ENCODE data around the gene MSMO1. TPM values are rescaled to one million over a fixed set of nuclear protein-coding genes. Genes with fewer than 3 reads are reported as not detected.
"Not testable (repeated sequence)": the region's sequence is repeated elsewhere in the genome, so short reads cannot be mapped to it uniquely, and the experiment has no call there.

The MSMO1 gene
- total RNA-seq, 1 donor from 2014 or later: 51.8 TPM

GRCh38 chr4:165330666-165331065 is 3.2 kb downstream of the MSMO1 start:
- H3K36me3 Mint-ChIP-seq: no peaks in the 10 kb centered on the region
- TF ChIP-seq CTCF (IDR thresholded peaks at IDR 0.05; ENCODE audit: unreplicated experiment): no peak
- DNase-seq (ENCODE audit: low spot score in 2 of 2, unreplicated experiment in 2 of 2): no peak
- H3K27me3 Mint-ChIP-seq (ENCODE audit: low read depth): no peaks in the 10 kb centered on the region
- peak overlapping the region; percentile 76 for H3K27ac Mint-ChIP-seq
- no peaks in the 10 kb centered on the region for H3K9me3 Mint-ChIP-seq
- H3K4me1 Mint-ChIP-seq: peaks cover 47% of the 10 kb centered on the region
- H3K4me3 Mint-ChIP-seq: peak overlapping the region; percentile 61

GRCh38 chr4:165331359-165331758 is 3.9 kb downstream of the MSMO1 start:
- TF ChIP-seq CTCF (IDR thresholded peaks at IDR 0.05; ENCODE audit: unreplicated experiment): no peak
- Mint-ChIP-seq H3K4me1 (peaks cover 40% of the 10 kb centered on the region), H3K27ac (peak overlapping the region; percentile 64), H3K27me3 (ENCODE audit: low read depth) (no peaks in the 10 kb centered on the region), H3K36me3 (no peaks in the 10 kb centered on the region), H3K9me3 (no peaks in the 10 kb centered on the region), H3K4me3 (peak overlapping the region; percentile 61)
- no peak for DNase-seq (ENCODE audit: low spot score in 2 of 2, unreplicated experiment in 2 of 2)

DNA sequence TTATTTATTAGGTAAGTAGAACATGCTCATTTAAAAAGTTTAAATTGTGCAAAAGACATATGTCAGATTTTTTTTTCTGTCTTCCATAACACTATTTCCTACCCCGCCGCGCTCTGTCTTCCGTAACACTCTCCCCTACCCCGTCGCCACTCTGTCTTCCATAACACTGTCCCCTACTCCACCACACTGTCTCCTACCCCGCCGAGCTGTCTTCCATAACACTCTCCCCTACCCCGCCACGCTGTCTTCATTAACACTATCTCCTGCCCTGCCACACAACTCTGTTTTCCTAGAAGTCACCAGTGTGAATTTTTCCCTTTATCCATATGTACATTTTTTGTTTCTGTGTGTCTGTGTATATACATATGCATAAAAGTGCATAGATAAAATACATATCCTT is 4.4 kb downstream of the MSMO1 start:
- H3K9me3 Mint-ChIP-seq: no peaks in the 10 kb centered on the region
- no peak for DNase-seq (ENCODE audit: low spot score in 2 of 2, unreplicated experiment in 2 of 2)
- no peaks in the 10 kb centered on the region for H3K36me3 Mint-ChIP-seq
- peak overlapping the region; percentile 68 for H3K27ac Mint-ChIP-seq
- H3K4me1 Mint-ChIP-seq: peaks cover 39% of the 10 kb centered on the region
- H3K4me3 Mint-ChIP-seq: peak overlapping the region; percentile 61
- TF ChIP-seq CTCF (IDR thresholded peaks at IDR 0.05; ENCODE audit: unreplicated experiment): no peak
- H3K27me3 Mint-ChIP-seq (ENCODE audit: low read depth): no peaks in the 10 kb centered on the region

GRCh38 chr4:165332502-165332901 is 5.0 kb downstream of the MSMO1 start:
- H3K27me3 Mint-ChIP-seq (ENCODE audit: low read depth): no peaks in the 10 kb centered on the region
- peak overlapping the region; percentile 61 for H3K4me3 Mint-ChIP-seq
- H3K27ac Mint-ChIP-seq: peak overlapping the region; percentile 68
- no peak for DNase-seq (ENCODE audit: low spot score in 2 of 2, unreplicated experiment in 2 of 2)
- no peak for TF ChIP-seq CTCF (IDR thresholded peaks at IDR 0.05; ENCODE audit: unreplicated experiment)
- no peaks in the 10 kb centered on the region for H3K9me3 Mint-ChIP-seq
- peaks cover 2% of the 10 kb centered on the region for H3K36me3 Mint-ChIP-seq
- H3K4me1 Mint-ChIP-seq: peaks cover 39% of the 10 kb centered on the region

DNA sequence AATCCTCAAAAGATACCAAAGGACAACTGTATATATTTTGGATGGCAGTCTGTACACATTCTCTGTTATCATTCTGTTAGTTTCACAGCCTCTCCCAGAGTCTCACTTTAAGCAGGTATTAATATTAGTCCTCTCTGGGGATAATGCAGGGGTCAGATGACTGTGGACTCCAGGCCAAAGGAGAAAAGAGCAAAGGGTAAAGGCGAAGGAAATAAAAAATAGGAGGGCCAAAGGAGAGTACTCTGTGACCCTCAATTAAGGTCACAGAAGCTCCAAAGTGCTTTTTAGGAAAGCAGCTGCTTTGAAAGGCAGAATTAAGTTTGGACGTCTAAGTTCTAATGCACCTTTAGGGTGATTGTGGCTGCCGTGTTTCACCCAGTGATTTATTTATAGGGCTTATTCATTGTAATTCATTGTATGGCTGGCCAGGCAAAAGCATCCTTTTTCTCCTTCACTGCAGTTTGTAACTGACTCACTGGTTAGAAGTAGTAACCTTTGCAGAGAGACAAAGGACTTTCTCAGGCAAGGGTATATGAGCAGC is 7.8 kb downstream of the MSMO1 start:
- H3K36me3 Mint-ChIP-seq: peaks cover 8% of the 10 kb centered on the region
- TF ChIP-seq CTCF (IDR thresholded peaks at IDR 0.05; ENCODE audit: unreplicated experiment): no peak
- H3K4me3 Mint-ChIP-seq: no peak overlapping the region

DNA sequence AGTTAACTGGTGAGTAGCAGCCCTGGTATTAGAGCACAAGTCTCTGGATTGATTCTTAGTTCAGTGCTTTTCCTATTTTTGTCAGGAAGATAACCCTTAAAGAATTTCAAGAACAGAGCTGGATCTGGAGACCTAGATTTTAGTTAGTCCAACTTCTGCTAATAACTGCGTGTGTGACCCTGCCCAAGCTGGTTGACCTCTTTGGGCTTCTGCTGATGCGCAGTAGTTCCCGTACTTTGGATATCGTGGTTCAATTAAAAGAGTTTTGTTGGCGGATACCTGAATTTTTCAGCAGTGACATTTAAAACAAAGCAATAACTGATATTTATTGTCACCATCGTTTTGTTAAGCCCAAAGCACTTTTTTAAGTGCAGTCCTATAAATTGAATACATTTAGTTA is 9.3 kb downstream of the MSMO1 start:
- TF ChIP-seq CTCF (IDR thresholded peaks at IDR 0.05; ENCODE audit: unreplicated experiment): no peak
- no peak for DNase-seq (ENCODE audit: low spot score in 2 of 2, unreplicated experiment in 2 of 2)
- H3K36me3 Mint-ChIP-seq: peaks cover 12% of the 10 kb centered on the region
- H3K27ac Mint-ChIP-seq: peak overlapping the region; percentile 15
- H3K4me3 Mint-ChIP-seq: no peak overlapping the region
- no peaks in the 10 kb centered on the region for H3K27me3 Mint-ChIP-seq (ENCODE audit: low read depth)
- no peaks in the 10 kb centered on the region for H3K9me3 Mint-ChIP-seq
- H3K4me1 Mint-ChIP-seq: peaks cover 22% of the 10 kb centered on the region

More for the DNA sequence above, 7.8 kb downstream of the MSMO1 start:
- Mint-ChIP-seq H3K9me3 (no peaks in the 10 kb centered on the region), H3K27me3 (ENCODE audit: low read depth) (no peaks in the 10 kb centered on the region), H3K27ac (peak overlapping the region; percentile 49), H3K4me1 (peaks cover 35% of the 10 kb centered on the region)
- DNase-seq (ENCODE audit: low spot score in 2 of 2, unreplicated experiment in 2 of 2): no peak

DNA sequence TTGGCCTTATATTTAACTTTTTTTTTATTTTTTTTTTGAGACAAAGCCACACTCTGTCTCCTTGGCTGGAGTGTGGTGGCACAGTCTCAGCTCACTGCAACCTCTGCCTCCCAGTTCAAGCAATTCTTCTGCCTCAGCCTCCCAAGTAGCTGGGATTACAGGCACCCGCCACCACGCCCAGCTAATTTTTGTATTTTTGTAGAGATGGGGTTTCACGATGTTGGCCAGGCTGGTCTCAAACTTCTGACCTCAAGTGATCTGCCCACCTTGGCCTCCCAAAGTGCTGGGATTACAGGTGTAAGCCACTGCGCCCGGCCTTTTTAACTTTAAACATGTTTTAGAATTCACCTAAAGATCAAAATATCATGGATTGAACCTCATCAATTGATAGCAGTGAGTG is 14.9 kb downstream of the MSMO1 start:
- not testable (repeated sequence) for DNase-seq (ENCODE audit: low spot score in 2 of 2, unreplicated experiment in 2 of 2); H3K27ac Mint-ChIP-seq; H3K4me1 Mint-ChIP-seq; H3K9me3 Mint-ChIP-seq; H3K27me3 Mint-ChIP-seq (ENCODE audit: low read depth); H3K4me3 Mint-ChIP-seq
- peaks cover 13% of the 10 kb centered on the region for H3K36me3 Mint-ChIP-seq
